GM12872 (cell line): ENCODE results near the gene LRFN4.

Source experiments
- TF ChIP-seq, protein P1 (sequence below): IDR thresholded peaks from 3 replicates; pipeline ENCODE4 v1.5.1; 2011; ENCODE audit warnings: low read depth, mild to moderate bottlenecking, low read length, moderate library complexity; ENCODE audit not compliant: insufficient read depth

LRFN4 gene

DNA sequence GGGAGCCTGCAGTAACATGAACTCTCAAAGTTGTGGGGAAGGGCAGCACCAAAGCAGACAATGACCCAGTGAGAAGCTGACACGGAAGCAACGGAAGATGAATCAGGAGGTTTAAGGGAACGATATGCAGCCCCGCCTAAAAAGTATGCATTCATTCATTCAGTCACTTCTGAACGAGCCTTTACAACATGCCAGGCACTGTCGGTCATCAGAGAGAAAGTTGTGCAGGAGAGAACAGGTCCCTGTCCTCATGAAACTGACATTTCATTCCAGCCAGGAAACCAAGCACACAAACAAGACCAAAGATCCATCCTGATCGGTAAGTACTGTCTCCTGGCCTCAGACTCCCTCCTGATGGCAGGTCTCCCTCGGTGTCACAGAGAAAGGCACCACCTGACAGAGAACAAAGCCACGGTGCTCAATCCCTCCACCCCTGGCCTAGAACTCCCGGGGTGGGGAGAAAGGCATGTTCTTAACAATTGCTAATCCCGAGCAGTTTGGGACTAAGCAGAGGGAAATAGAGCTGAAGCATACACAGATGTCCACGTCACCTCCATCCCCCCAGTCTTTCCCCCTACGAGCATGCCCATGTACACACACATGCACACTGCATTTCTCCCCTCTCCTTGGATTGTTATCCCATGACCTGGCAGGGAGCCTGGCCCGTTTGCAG is 49.3 kb downstream of the LRFN4 start:
- TF ChIP-seq, protein P1, sequence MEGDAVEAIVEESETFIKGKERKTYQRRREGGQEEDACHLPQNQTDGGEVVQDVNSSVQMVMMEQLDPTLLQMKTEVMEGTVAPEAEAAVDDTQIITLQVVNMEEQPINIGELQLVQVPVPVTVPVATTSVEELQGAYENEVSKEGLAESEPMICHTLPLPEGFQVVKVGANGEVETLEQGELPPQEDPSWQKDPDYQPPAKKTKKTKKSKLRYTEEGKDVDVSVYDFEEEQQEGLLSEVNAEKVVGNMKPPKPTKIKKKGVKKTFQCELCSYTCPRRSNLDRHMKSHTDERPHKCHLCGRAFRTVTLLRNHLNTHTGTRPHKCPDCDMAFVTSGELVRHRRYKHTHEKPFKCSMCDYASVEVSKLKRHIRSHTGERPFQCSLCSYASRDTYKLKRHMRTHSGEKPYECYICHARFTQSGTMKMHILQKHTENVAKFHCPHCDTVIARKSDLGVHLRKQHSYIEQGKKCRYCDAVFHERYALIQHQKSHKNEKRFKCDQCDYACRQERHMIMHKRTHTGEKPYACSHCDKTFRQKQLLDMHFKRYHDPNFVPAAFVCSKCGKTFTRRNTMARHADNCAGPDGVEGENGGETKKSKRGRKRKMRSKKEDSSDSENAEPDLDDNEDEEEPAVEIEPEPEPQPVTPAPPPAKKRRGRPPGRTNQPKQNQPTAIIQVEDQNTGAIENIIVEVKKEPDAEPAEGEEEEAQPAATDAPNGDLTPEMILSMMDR: no peak

DNA sequence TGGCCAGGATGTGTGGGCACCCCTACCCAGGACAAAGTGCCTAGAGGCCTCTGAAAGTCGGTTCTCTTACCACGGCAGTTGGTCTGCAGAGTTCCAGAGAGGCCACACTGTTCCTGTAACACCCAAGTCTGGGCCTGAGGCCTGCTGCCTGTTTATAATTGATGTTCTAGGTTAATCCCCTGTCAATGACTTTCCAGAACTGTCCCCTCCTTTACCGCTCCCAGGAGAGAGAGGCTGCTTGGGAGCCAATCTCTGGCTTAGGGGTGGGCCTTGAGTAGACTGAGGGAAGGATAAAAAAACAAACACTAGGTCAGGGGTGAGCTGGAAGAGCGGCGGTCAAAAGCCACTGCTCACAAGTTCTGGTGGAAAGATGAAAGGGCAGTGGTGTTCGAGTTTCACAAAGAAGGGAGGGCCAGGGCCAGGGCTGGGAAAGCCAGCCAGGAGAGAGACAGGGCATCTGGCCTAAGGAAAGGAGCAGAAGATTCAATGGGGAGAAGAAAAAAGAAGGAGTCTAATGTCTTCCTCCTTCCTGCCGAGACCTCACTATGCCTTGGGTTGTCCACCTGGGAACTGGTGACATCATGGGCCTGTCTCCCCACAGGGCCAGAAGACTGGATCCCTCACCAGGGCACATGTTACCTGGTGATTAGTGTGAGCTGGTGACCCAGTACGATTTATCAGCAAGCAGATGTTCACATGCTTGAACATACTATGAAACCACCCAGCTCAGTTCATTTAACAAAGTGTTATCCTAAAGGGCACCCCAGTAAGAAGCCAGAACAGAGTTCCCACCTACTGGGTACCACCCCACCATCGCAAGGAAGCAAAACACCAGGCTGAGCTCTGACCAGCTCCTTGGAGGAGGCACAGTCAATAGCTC is 51.1 kb downstream of the LRFN4 start:
- TF ChIP-seq, protein P1: no peak

DNA sequence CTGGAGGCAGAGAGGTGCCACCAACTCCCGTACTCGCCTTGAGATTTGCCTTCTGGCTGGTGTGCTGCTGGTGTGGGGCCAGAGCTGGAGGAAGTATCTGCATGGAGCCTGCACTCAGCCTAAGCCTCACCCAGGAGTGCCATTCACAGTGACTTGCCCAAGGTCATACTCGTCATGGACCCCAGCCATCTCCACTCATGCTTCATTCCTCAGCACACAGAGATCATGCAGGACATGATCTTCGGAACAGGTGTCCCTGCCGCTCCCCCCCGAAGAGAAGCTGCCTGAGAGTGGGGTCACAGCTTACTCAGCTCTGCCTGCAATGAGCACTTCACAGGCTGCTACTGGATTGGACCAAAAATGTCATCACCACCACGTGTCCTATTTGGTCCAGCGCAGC is 52.3 kb downstream of the LRFN4 start:
- TF ChIP-seq, protein P1: no peak

DNA sequence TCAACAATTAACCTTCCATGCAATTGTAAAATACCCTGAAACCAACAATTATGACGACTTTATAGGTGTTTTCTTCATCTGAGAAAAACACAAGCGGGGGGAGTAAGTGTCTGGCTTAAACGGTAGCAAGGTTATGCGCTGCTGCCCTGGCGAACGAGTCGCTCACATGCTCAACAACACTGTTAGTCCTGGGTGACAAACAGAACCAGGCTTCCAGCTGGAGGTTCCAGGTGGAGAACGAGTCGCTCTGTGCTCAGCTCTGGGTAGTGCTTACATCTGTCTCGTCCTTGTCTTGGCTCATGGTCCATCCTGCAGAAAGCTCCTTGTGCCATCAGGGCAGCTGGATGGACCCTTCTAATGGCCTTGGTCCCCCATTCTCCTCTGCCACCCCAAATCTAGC is 53.2 kb downstream of the LRFN4 start:
- TF ChIP-seq, protein P1: no peak
